HCT116 (cell line): Measurements from ENCODE around the gene HEATR5A. TPM values are rescaled to one million over a fixed set of nuclear protein-coding genes. Genes with fewer than 3 reads are reported as not detected.

Experiments
- ATAC-seq: fragments of 200-7000 bp; cut with Tn5 transposase; 2 replicates; pipeline ENCODE4 v1.9.1; 2020; ENCODE audit warnings: mild to moderate bottlenecking, moderate library complexity
- BruUV-seq: library from RNA; stranded (reverse); fragments of 400-500 nt; replicated peaks from 2 replicates; lab custom pipeline; 2021; lab: Mats Ljungman, UMichigan
- CTCF ChIA-PET: fragments of 300-600 bp; sonication (Branson Sonifier 250); formaldehyde crosslinking; loops from one replicate; lab custom pipeline; 2021; ENCODE audit warnings: antibody characterized with exemption; lab: Charles Lee
- POLR2A ChIA-PET: fragments of 300-600, 350-600 bp; sonication (Branson Sonifier 250); formaldehyde crosslinking; loops from one replicate; lab custom pipeline; 2021; ENCODE audit warnings: antibody characterized with exemption; lab: Charles Lee
- RAD21 ChIA-PET, 2 experiments: fragments of 300-600 bp; sonication (Branson Sonifier 250); formaldehyde crosslinking; loops; one replicate each; lab custom pipeline; 2023; ENCODE audit warnings: low total read pairs in 2 of 2; ENCODE audit not compliant: uncharacterized antibody in 2 of 2, unreplicated experiment in 2 of 2, low non-redundant PET in 1 of 2; lab: Charles Lee
- DNase-seq: peaks from one replicate; pipeline ENCODE4 v3.0.0-alpha.2; 2010; ENCODE audit warnings: low read depth, low spot score
- H2AFZ ChIP-seq: fragments of 200-600 bp; shearing (Covaris generic), sonication (generic); 2 replicates; pipeline ENCODE4 v1.6.1; 2017; ENCODE audit warnings: low read depth, mixed run types, mixed read lengths, antibody characterized with exemption, low read length; ENCODE audit not compliant: poor library complexity, severe bottlenecking
- H3K27ac ChIP-seq: 2 replicates; pipeline ENCODE4 v1.5.1; 2012; ENCODE audit warnings: low read depth, low read length
- H3K27me3 ChIP-seq: fragments of 200-600 bp; sonication (generic); 2 replicates; pipeline ENCODE4 v1.6.1; 2016; ENCODE audit warnings: mixed run types, low read length, mixed read lengths; ENCODE audit not compliant: insufficient read depth
- H3K36me3 ChIP-seq, 2 experiments: fragments of 200-500 bp in 1 of 2; fragments of 200-600 bp in 1 of 2; sonication (Bioruptor generic) in 1 of 2; sonication (generic) in 1 of 2; 2 replicates each; pipeline versions ENCODE4 v1.5.1 to v1.6.1; 2014 to 2016; ENCODE audit warnings: low read length in 2 of 2, inconsistent platforms in 1 of 2, mixed read lengths in 1 of 2, mixed run types in 1 of 2; ENCODE audit not compliant: insufficient read depth in 2 of 2, control insufficient read depth in 1 of 2
- H3K4me1 ChIP-seq, 2 experiments: fragments of 200-600 bp in 1 of 2; sonication (generic) in 1 of 2; 2 replicates each; pipeline versions ENCODE4 v1.5.1 to v1.6.1; 2012 to 2017; ENCODE audit warnings: low read length in 2 of 2, inconsistent platforms in 1 of 2, mild to moderate bottlenecking in 1 of 2, mixed read lengths in 1 of 2, mixed run types in 1 of 2, moderate library complexity in 1 of 2; ENCODE audit not compliant: insufficient read depth in 2 of 2, control insufficient read depth in 1 of 2
- H3K4me2 ChIP-seq: fragments of 200-600 bp; sonication (generic); 2 replicates; pipeline ENCODE4 v1.6.1; 2017; ENCODE audit warnings: mixed run types, low read length, mixed read lengths
- H3K4me3 ChIP-seq, 2 experiments: fragments of 200-600 bp in 1 of 2; sonication (generic) in 1 of 2; replicated peaks in 1 of 2; 2 replicates each; pipeline ENCODE4 v1.5.1; 2011 to 2016; ENCODE audit warnings: low read length in 2 of 2, control low read depth in 1 of 2, low read depth in 1 of 2, mild to moderate bottlenecking in 1 of 2, mixed read lengths in 1 of 2, mixed run types in 1 of 2
- H3K79me2 ChIP-seq: fragments of 200-600 bp; sonication (generic); 2 replicates; pipeline ENCODE4 v1.6.1; 2017; ENCODE audit warnings: mild to moderate bottlenecking, mixed run types, low read length, moderate library complexity, mixed read lengths; ENCODE audit not compliant: insufficient read depth
- H3K9ac ChIP-seq: fragments of 200-600 bp; sonication (generic); 2 replicates; pipeline ENCODE4 v1.6.1; 2016; ENCODE audit warnings: low read length, mixed read lengths
- H3K9me2 ChIP-seq: fragments of 200-600 bp; sonication (generic), shearing (Covaris generic); 2 replicates; pipeline ENCODE4 v1.6.1; 2017; ENCODE audit warnings: mixed run types, mild to moderate bottlenecking, moderate library complexity; ENCODE audit not compliant: insufficient read depth
- H3K9me3 ChIP-seq, 2 experiments: fragments of 200-500 bp in 1 of 2; fragments of 200-600 bp in 1 of 2; sonication (Bioruptor generic) in 1 of 2; sonication (generic) in 1 of 2; 2 replicates each; pipeline ENCODE4 v1.6.1; 2014 to 2017; ENCODE audit warnings: low read length in 2 of 2, mixed read lengths in 2 of 2, inconsistent platforms in 1 of 2, low read depth in 1 of 2, mild to moderate bottlenecking in 1 of 2, mixed run types in 1 of 2, moderate library complexity in 1 of 2; ENCODE audit not compliant: control insufficient read depth in 1 of 2, insufficient read depth in 1 of 2
- H4K20me1 ChIP-seq: fragments of 200-600 bp; sonication (generic), shearing (Covaris generic); 2 replicates; pipeline ENCODE4 v1.6.1; 2017; ENCODE audit warnings: mixed run types, mild to moderate bottlenecking, moderate library complexity; ENCODE audit not compliant: insufficient read depth
- CBX3 ChIP-seq: IDR thresholded peaks from 2 replicates; pipeline ENCODE4 v1.6.1; 2012; ENCODE audit warnings: low read depth
- CEBPB ChIP-seq: IDR thresholded peaks from 2 replicates; pipeline ENCODE4 v1.6.1; 2012; ENCODE audit warnings: low read depth
- EGR1 ChIP-seq: IDR thresholded peaks from 2 replicates; pipeline ENCODE4 v1.6.1; 2012; ENCODE audit warnings: low read depth
- ELF1 ChIP-seq: IDR thresholded peaks from 2 replicates; pipeline ENCODE4 v1.6.1; 2012; ENCODE audit warnings: low read depth, borderline replicate concordance
- EZH2 ChIP-seq: fragments of 200-600 bp; sonication (generic); IDR thresholded peaks from 2 replicates; pipeline ENCODE4 v1.6.1; 2017; ENCODE audit warnings: antibody characterized with exemption, mixed run types
- POLR2A ChIP-seq: IDR thresholded peaks from 2 replicates; pipeline ENCODE4 v1.7.0; 2011; ENCODE audit warnings: borderline replicate concordance; ENCODE audit not compliant: insufficient read depth, insufficient read length; ENCODE audit errors: extremely low read depth
- POLR2AphosphoS5 ChIP-seq: IDR thresholded peaks from 2 replicates; pipeline ENCODE4 v1.6.1; 2011; ENCODE audit warnings: mild to moderate bottlenecking, low read depth, low read length, moderate library complexity
- REST ChIP-seq: IDR thresholded peaks from 2 replicates; pipeline ENCODE4 v1.6.1; 2012; ENCODE audit warnings: low read depth
- SIN3A ChIP-seq: IDR thresholded peaks from 2 replicates; pipeline ENCODE4 v1.6.1; 2012; ENCODE audit warnings: low read depth
- ZFX ChIP-seq: fragments of 450-650 bp; IDR thresholded peaks from 2 replicates; pipeline ENCODE4 v1.6.1; 2017
- intact Hi-C: fragments of 100-400 bp; cut with micrococcal nuclease; formaldehyde crosslinking; loops from 2 replicates; pipeline ENCODE4 v1.10.0; 2022
- total RNA-seq: library from RNA; stranded (reverse); gene quantifications from one replicate; pipeline ENCODE4 v1.2.1, GENCODE V29; 2021; ENCODE audit not compliant: unreplicated experiment
- TF ChIP-seq, protein P1 (sequence below), 3 experiments: fragments of 200-600 bp in 1 of 3; sonication (generic) in 1 of 3; IDR thresholded peaks in 2 of 3; conservative IDR thresholded peaks in 1 of 3; 2 replicates each; pipeline ENCODE4 v1.5.1; 2012 to 2017; ENCODE audit warnings: low read depth in 2 of 3, low read length in 2 of 3, antibody characterized with exemption in 1 of 3, borderline replicate concordance in 1 of 3, control low read depth in 1 of 3, mild to moderate bottlenecking in 1 of 3, mixed read lengths in 1 of 3, mixed run types in 1 of 3, moderate library complexity in 1 of 3; ENCODE audit not compliant: insufficient read depth in 1 of 3

The HEATR5A gene
- total RNA-seq, 1 experiment from 2014 or later = 20.9 TPM

- H3K9me3 ChIP-seq = no peaks in the 10 kb centered on the region
- no peak overlapping the region for H3K9ac ChIP-seq
- H3K79me2 ChIP-seq = no peaks in the 10 kb centered on the region; the same call in 1 of the 2 replicates
- H3K27ac ChIP-seq = no peak overlapping the region
- H2AFZ ChIP-seq = no peak overlapping the region
- no peaks in the 10 kb centered on the region for H3K9me2 ChIP-seq
- ChIA-PET CTCF (no interaction called here), RAD21 (no interaction called here), POLR2A (interaction anchor here (1.5 kb wide), 1 partner anchor 15 kb away, joined by 5 read pairs; the partner anchor contains the start of gene HEATR5A)
- no TSS peak for BruUV-seq
- no peaks in the 10 kb centered on the region for H3K27me3 ChIP-seq
- no peak overlapping the region for H3K4me2 ChIP-seq
- H4K20me1 ChIP-seq = no peaks in the 10 kb centered on the region
- no peak overlapping the region for H3K4me3 ChIP-seq
- ATAC-seq (no peak), DNase-seq (no peak)
- H3K4me1 ChIP-seq = no peaks in the 10 kb centered on the region
- no peaks in the 10 kb centered on the region for H3K36me3 ChIP-seq
- intact Hi-C loops = no loop called here
- no peak for TF ChIP-seq REST
- no peak for TF ChIP-seq EZH2
- no peak for TF ChIP-seq CEBPB
- no peak for TF ChIP-seq EGR1
- no peak for TF ChIP-seq CBX3
- TF ChIP-seq SIN3A = no peak
- TF ChIP-seq, protein P1, sequence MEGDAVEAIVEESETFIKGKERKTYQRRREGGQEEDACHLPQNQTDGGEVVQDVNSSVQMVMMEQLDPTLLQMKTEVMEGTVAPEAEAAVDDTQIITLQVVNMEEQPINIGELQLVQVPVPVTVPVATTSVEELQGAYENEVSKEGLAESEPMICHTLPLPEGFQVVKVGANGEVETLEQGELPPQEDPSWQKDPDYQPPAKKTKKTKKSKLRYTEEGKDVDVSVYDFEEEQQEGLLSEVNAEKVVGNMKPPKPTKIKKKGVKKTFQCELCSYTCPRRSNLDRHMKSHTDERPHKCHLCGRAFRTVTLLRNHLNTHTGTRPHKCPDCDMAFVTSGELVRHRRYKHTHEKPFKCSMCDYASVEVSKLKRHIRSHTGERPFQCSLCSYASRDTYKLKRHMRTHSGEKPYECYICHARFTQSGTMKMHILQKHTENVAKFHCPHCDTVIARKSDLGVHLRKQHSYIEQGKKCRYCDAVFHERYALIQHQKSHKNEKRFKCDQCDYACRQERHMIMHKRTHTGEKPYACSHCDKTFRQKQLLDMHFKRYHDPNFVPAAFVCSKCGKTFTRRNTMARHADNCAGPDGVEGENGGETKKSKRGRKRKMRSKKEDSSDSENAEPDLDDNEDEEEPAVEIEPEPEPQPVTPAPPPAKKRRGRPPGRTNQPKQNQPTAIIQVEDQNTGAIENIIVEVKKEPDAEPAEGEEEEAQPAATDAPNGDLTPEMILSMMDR (IDR thresholded peaks at IDR 0.05 in 2 of 3, conservative IDR thresholded peaks at IDR 0.05 in 1 of 3; ENCODE audit: borderline replicate concordance in 1 of 3, insufficient read depth in 1 of 3, low read depth in 2 of 3, low read length in 2 of 3) = no peak
- no peak for TF ChIP-seq ZFX
- no peak for TF ChIP-seq POLR2A
- no peak for TF ChIP-seq POLR2AphosphoS5
- TF ChIP-seq ELF1 = no peak
Observed at GRCh38 chr14:31405106-31405505, 15.2 kb downstream of the HEATR5A start.
